MM.1S (cell line): ENCODE data around the gene RGS7.

Experiments
- EZH2 ChIP-seq: fragments of 300-600 bp; sonication (generic); optimal IDR thresholded peaks from 2 replicates; pipeline ENCODE3; 2017; ENCODE audit warnings: low read depth, mild to moderate bottlenecking, antibody characterized with exemption, low read length, mixed read lengths
- EZH2phosphoT487 ChIP-seq: fragments of 300-600 bp; sonication (generic); IDR thresholded peaks from 2 replicates; pipeline ENCODE4 v1.6.1; 2018; ENCODE audit warnings: antibody characterized with exemption, low read length
- TF ChIP-seq, protein P1 (sequence below): fragments of 300-600 bp; sonication (generic); IDR thresholded peaks from 2 replicates; pipeline ENCODE4 v1.5.1; 2016; ENCODE audit warnings: antibody characterized with exemption, low read length, mixed read lengths

GRCh38 chr1:241114699-241115233, 242.2 kb downstream of the RGS7 start:
- TF ChIP-seq, protein P1, sequence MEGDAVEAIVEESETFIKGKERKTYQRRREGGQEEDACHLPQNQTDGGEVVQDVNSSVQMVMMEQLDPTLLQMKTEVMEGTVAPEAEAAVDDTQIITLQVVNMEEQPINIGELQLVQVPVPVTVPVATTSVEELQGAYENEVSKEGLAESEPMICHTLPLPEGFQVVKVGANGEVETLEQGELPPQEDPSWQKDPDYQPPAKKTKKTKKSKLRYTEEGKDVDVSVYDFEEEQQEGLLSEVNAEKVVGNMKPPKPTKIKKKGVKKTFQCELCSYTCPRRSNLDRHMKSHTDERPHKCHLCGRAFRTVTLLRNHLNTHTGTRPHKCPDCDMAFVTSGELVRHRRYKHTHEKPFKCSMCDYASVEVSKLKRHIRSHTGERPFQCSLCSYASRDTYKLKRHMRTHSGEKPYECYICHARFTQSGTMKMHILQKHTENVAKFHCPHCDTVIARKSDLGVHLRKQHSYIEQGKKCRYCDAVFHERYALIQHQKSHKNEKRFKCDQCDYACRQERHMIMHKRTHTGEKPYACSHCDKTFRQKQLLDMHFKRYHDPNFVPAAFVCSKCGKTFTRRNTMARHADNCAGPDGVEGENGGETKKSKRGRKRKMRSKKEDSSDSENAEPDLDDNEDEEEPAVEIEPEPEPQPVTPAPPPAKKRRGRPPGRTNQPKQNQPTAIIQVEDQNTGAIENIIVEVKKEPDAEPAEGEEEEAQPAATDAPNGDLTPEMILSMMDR = no peak
- TF ChIP-seq EZH2 (no peak), EZH2phosphoT487 (no peak)
